MCF 10A (cell line): ENCODE results near the gene SRSF12. TPM values are rescaled to one million over a fixed set of nuclear protein-coding genes. Genes with fewer than 3 reads are reported as not detected.

Source experiments
- BruUV-seq: library from RNA; stranded (reverse); fragments of 400-500 nt; replicated peaks from 2 replicates; lab custom pipeline; 2021; lab: Mats Ljungman, UMichigan
- CTCF ChIA-PET: fragments of 300-600 bp; sonication (Branson Sonifier 250); formaldehyde crosslinking; extraction: SDS; loops from one replicate; lab custom pipeline; 2021; ENCODE audit warnings: antibody characterized with exemption, inconsistent platforms; lab: Yijun Ruan, JAX
- POLR2A ChIA-PET: fragments of 300-600, 350-650 bp; sonication (Branson Sonifier 250); formaldehyde crosslinking; extraction: SDS; loops from one replicate; lab custom pipeline; 2020; ENCODE audit warnings: antibody characterized with exemption, inconsistent platforms; lab: Yijun Ruan, JAX
- DNase-seq: peaks from one replicate; pipeline ENCODE4 v3.0.0-alpha.2; 2018; ENCODE audit not compliant: unreplicated experiment
- H3K27ac Mint-ChIP-seq: one replicate; pipeline ENCODE4 v1.8.0; 2022; ENCODE audit warnings: mild to moderate bottlenecking, low read depth, mixed read lengths; ENCODE audit not compliant: unreplicated experiment
- H3K27me3 Mint-ChIP-seq: one replicate; pipeline ENCODE4 v1.8.0; 2022; ENCODE audit warnings: mixed read lengths; ENCODE audit not compliant: insufficient read depth, unreplicated experiment
- H3K36me3 Mint-ChIP-seq: one replicate; pipeline ENCODE4 v1.8.0; 2022; ENCODE audit warnings: mild to moderate bottlenecking, moderate library complexity, mixed read lengths; ENCODE audit not compliant: insufficient read depth, unreplicated experiment
- H3K4me1 Mint-ChIP-seq: one replicate; pipeline ENCODE4 v1.8.0; 2022; ENCODE audit warnings: mixed read lengths; ENCODE audit not compliant: insufficient read depth, unreplicated experiment
- H3K4me3 Mint-ChIP-seq: one replicate; pipeline ENCODE4 v1.8.0; 2022; ENCODE audit warnings: mild to moderate bottlenecking, moderate library complexity, mixed read lengths; ENCODE audit not compliant: unreplicated experiment
- H3K9me3 Mint-ChIP-seq: one replicate; pipeline ENCODE4 v1.8.0; 2022; ENCODE audit warnings: mixed read lengths; ENCODE audit not compliant: unreplicated experiment
- intact Hi-C: fragments of 100-400 bp; cut with micrococcal nuclease; formaldehyde crosslinking; loops from 2 replicates; pipeline ENCODE4 v1.14.1; 2022
- total RNA-seq: library from RNA; stranded (reverse); gene quantifications from 2 replicates; pipeline ENCODE4 v1.2.3, GENCODE V29; 2022
- TF ChIP-seq, protein P1 (sequence below): fragments of 200-600 bp; IDR thresholded peaks from one replicate; pipeline ENCODE4 v1.8.0; 2022; ENCODE audit warnings: antibody characterized with exemption, mild to moderate bottlenecking; ENCODE audit not compliant: unreplicated experiment

Gene SRSF12
- total RNA-seq, 1 experiment from 2014 or later, result 1.2 TPM

DNA sequence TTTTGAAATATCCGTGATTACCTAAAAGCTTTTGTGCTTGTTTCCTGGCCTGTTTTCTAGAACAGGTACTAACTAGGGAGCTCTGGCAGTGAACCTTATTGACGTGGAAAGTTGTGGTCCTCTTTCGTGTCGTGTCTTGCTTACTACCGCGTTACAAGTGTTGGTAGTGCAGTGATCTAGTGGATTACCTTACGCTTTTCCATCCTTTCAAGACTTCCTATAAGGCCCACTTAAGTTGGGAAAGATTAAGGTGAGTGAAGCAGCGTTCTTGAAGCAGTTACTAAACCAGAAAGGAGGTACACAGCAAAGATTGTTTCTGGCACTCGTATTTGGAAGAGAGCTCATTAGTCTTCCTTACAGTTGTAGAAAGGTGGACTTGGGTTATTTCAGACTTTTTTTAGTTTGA is 35.4 kb downstream of the SRSF12 start:
- H3K9me3 Mint-ChIP-seq, result no peaks in the 10 kb centered on the region
- DNase-seq, result peak; percentile 44
- H3K4me3 Mint-ChIP-seq, result peak overlapping the region; percentile 96
- peak overlapping the region; percentile 92 for H3K27ac Mint-ChIP-seq
- intact Hi-C loops, result loop anchor here (5.0 kb wide), 1 partner anchor 65 kb away; the partner anchor contains the start of gene PM20D2
- CTCF ChIA-PET, result interaction anchor here (0.7 to 6.9 kb wide), 5 partner anchors 35 to 100 kb away, joined by 3 to 60 read pairs (median 5); no protein-coding TSS in a partner anchor
- peaks cover 29% of the 10 kb centered on the region for H3K4me1 Mint-ChIP-seq
- BruUV-seq, result no TSS peak
- H3K36me3 Mint-ChIP-seq, result peaks cover 75% of the 10 kb centered on the region
- TF ChIP-seq, protein P1, sequence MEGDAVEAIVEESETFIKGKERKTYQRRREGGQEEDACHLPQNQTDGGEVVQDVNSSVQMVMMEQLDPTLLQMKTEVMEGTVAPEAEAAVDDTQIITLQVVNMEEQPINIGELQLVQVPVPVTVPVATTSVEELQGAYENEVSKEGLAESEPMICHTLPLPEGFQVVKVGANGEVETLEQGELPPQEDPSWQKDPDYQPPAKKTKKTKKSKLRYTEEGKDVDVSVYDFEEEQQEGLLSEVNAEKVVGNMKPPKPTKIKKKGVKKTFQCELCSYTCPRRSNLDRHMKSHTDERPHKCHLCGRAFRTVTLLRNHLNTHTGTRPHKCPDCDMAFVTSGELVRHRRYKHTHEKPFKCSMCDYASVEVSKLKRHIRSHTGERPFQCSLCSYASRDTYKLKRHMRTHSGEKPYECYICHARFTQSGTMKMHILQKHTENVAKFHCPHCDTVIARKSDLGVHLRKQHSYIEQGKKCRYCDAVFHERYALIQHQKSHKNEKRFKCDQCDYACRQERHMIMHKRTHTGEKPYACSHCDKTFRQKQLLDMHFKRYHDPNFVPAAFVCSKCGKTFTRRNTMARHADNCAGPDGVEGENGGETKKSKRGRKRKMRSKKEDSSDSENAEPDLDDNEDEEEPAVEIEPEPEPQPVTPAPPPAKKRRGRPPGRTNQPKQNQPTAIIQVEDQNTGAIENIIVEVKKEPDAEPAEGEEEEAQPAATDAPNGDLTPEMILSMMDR, result no peak
- POLR2A ChIA-PET, result interaction anchor here (0.6 to 12.6 kb wide), 27 partner anchors 11 to 269 kb away, joined by 3 to 573 read pairs (median 4); partner anchors contain the start of genes PM20D2 and RNGTT
- no peaks in the 10 kb centered on the region for H3K27me3 Mint-ChIP-seq

DNA sequence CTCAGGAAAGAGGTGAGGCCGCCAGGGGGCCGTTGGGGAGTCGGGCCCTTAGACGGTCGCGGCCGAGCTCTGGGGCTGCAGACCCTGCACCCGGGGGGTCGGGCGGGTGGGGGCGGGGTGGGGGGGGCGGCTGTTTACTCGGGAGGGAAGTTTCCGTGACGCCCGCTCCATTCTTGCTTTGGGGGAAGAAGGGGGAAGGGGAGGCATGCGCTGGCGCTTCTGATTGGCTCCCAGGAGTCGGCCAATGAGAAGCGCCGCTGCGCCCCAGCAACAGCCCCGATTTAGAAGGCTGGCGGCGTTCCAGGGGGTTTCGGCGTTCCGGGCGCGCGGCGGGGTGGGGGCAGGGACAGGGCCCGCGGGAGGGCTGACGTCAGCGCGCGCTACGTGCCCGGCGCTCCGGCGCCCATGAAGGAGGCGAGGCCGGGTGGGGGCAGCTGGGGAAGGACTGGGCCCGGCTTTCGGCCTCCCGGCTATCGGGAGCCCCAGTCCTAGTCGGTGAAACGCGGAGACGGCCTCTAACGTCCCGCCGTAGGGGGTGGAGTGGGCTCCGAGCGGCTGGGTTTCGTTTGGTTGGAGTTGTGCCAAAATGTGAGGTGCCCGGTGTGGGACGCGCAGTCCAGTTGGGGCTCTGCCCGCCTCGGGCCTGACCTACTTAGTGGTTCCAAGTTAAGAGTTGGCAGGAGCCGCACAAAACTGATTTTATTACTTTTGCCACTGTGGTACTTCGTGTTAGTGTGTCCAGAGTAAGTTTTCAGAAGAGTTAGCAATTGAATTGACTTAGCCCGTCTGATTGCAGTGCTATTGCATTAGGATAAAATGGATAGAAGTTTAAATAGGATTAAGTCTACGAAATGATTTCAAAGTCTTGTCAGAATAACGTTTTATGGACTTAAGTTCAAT is 36.2 kb downstream of the SRSF12 start:
- intact Hi-C loops, result loop anchor here (5.0 kb wide), 1 partner anchor 66 kb away; the partner anchor contains the start of gene PM20D2
- Mint-ChIP-seq H3K4me1 (peaks cover 25% of the 10 kb centered on the region), H3K27me3 (no peaks in the 10 kb centered on the region), H3K4me3 (peak overlapping the region; percentile 96), H3K9me3 (no peaks in the 10 kb centered on the region), H3K36me3 (peaks cover 67% of the 10 kb centered on the region), H3K27ac (peak overlapping the region; percentile 92)
- TF ChIP-seq, protein P1, result peak; percentile 10
- ChIA-PET POLR2A (interaction anchor here (0.7 to 12.6 kb wide), 32 partner anchors 13 to 557 kb away, joined by 3 to 573 read pairs (median 6); partner anchors contain the start of genes LYRM2, PM20D2, RNGTT and SRSF12), CTCF (interaction anchor here (0.6 to 6.9 kb wide), 6 partner anchors 46 to 99 kb away, joined by 3 to 60 read pairs (median 15); no protein-coding TSS in a partner anchor)
- BruUV-seq, result no TSS peak
- DNase-seq, result peak; percentile 97

DNA sequence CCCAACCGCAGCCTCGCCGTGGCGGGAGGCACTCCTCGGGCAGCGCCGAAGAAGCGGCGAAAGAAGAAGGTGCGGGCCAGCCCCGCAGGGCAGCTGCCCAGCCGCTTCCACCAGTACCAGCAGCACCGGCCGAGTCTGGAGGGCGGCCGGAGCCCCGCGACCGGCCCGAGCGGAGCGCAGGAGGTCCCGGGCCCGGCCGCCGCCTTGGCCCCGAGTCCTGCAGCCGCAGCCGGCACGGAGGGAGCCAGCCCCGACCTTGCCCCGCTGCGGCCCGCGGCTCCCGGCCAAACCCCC is 36.8 kb downstream of the SRSF12 start:
- POLR2A ChIA-PET, result interaction anchor here (0.7 to 12.6 kb wide), 31 partner anchors 12 to 748 kb away, joined by 3 to 573 read pairs (median 6); partner anchors contain the start of genes CASP8AP2, LYRM2, PM20D2 and RNGTT

More for the DNA sequence above, 36.8 kb downstream of the SRSF12 start:
- Mint-ChIP-seq H3K4me3 (peak overlapping the region; percentile 96), H3K36me3 (peaks cover 61% of the 10 kb centered on the region), H3K27ac (peak overlapping the region; percentile 92), H3K27me3 (no peaks in the 10 kb centered on the region), H3K9me3 (no peaks in the 10 kb centered on the region), H3K4me1 (peaks cover 19% of the 10 kb centered on the region)
- intact Hi-C loops, result loop anchor here (5.0 kb wide), 1 partner anchor 66 kb away; the partner anchor contains the start of gene PM20D2
- CTCF ChIA-PET, result interaction anchor here (0.6 to 4.4 kb wide), 4 partner anchors 45 to 1017 kb away, joined by 3 to 36 read pairs (median 14); no protein-coding TSS in a partner anchor
- TF ChIP-seq, protein P1, result no peak
- no peak for DNase-seq
- no TSS peak for BruUV-seq
